CD4-positive, alpha-beta T cell treated with Interferon gamma for 1 hour (primary cell): ENCODE results near the gene ARF6.

Experiments used
- DNase-seq: peaks from one replicate; pipeline ENCODE4 v3.0.0-alpha.2; 2020

The ARF6 gene

GRCh38 chr14:49945448-49946319 lies 52.8 kb downstream of the ARF6 start:
- no peak for DNase-seq
